ENCODE measurements around the gene TPRG1. TPM values are rescaled to one million over a fixed set of nuclear protein-coding genes. Genes with fewer than 3 reads are reported as not detected.

Gene TPRG1
- polyA plus RNA-seq, 1 donor (not counting 4 experiments of a cell fraction or from before 2014, with no cell fraction given): 1.5 TPM

GRCh38 chr3:189239616-189240015 is 67.8 kb downstream of the TPRG1 start:
- DNase-seq (ENCODE audit: low read depth, low spot score) (no peak), FAIRE-seq (no peak)
- H3K4me1 ChIP-seq (ENCODE audit: control insufficient read depth, extremely low read depth, insufficient read depth, low read length): no peaks in the 10 kb centered on the region
- dilution Hi-C loops (cut with MboI; ENCODE audit: extremely low pct_ligation_motif_present, low sequenced_read_pairs): no loop called here
- no peak for TF ChIP-seq EZH2 (IDR thresholded peaks at IDR 0.05; ENCODE audit: low read length)
- TF ChIP-seq CTCF (optimal IDR thresholded peaks at IDR 0.05 in 1 of 3, IDR thresholded peaks at IDR 0.05 in 1 of 3, conservative IDR thresholded peaks at IDR 0.05 in 1 of 3; ENCODE audit: extremely low read depth in 1 of 3, insufficient read depth in 2 of 3, low read length in 3 of 3): no peak
- no peaks in the 10 kb centered on the region for H3K27me3 ChIP-seq (ENCODE audit: control insufficient read depth, extremely low read depth, insufficient read depth, low read length)
- no peak overlapping the region for H3K9ac ChIP-seq (ENCODE audit: control insufficient read depth, extremely low read depth, insufficient read depth, low read length)
- no peaks in the 10 kb centered on the region for H3K9me1 ChIP-seq (ENCODE audit: control insufficient read depth, extremely low read depth, insufficient read depth, low read length)
- no peak overlapping the region for H3K27ac ChIP-seq (ENCODE audit: control insufficient read depth, insufficient read depth, low read length)
- no peak overlapping the region for H3K4me2 ChIP-seq (ENCODE audit: control insufficient read depth, extremely low read depth, insufficient read depth, low read depth, low read length)
- H3K9me3 ChIP-seq (ENCODE audit: control insufficient read depth, low read depth, low read length): no peaks in the 10 kb centered on the region
- H4K20me1 ChIP-seq (ENCODE audit: control insufficient read depth, extremely low read depth, insufficient read depth, low read length): no peaks in the 10 kb centered on the region
- H2AFZ ChIP-seq (ENCODE audit: control insufficient read depth, low read length): no peak overlapping the region
- H3K79me2 ChIP-seq (ENCODE audit: control insufficient read depth, insufficient read depth, low read length): no peaks in the 10 kb centered on the region
- no peaks in the 10 kb centered on the region for H3K36me3 ChIP-seq (ENCODE audit: control insufficient read depth in 2 of 2, extremely low read depth in 1 of 2, insufficient read depth in 2 of 2, low read length in 2 of 2)
- no peak overlapping the region for H3K4me3 ChIP-seq (ENCODE audit: control insufficient read depth in 2 of 3, extremely low read depth in 1 of 3, insufficient read depth in 2 of 3, low read depth in 1 of 3, low read length in 3 of 3)

- H3K27ac ChIP-seq (ENCODE audit: control insufficient read depth, insufficient read depth, low read length): no peak overlapping the region
- no peak for DNase-seq (ENCODE audit: low read depth, low spot score)
- H2AFZ ChIP-seq (ENCODE audit: control insufficient read depth, low read length): no peak overlapping the region
- no peaks in the 10 kb centered on the region for H3K9me3 ChIP-seq (ENCODE audit: control insufficient read depth, low read depth, low read length)
- H3K27me3 ChIP-seq (ENCODE audit: control insufficient read depth, extremely low read depth, insufficient read depth, low read length): no peaks in the 10 kb centered on the region
- H3K36me3 ChIP-seq (ENCODE audit: control insufficient read depth in 2 of 2, extremely low read depth in 1 of 2, insufficient read depth in 2 of 2, low read length in 2 of 2): no peaks in the 10 kb centered on the region
- no peak overlapping the region for H3K9ac ChIP-seq (ENCODE audit: control insufficient read depth, extremely low read depth, insufficient read depth, low read length)
- no peak for FAIRE-seq
- dilution Hi-C loops (cut with MboI; ENCODE audit: extremely low pct_ligation_motif_present, low sequenced_read_pairs): no loop called here
- no peaks in the 10 kb centered on the region for H3K79me2 ChIP-seq (ENCODE audit: control insufficient read depth, insufficient read depth, low read length)
- no peaks in the 10 kb centered on the region for H4K20me1 ChIP-seq (ENCODE audit: control insufficient read depth, extremely low read depth, insufficient read depth, low read length)
- no peak overlapping the region for H3K4me3 ChIP-seq (ENCODE audit: control insufficient read depth in 2 of 3, extremely low read depth in 1 of 3, insufficient read depth in 2 of 3, low read depth in 1 of 3, low read length in 3 of 3)
- H3K4me2 ChIP-seq (ENCODE audit: control insufficient read depth, extremely low read depth, insufficient read depth, low read depth, low read length): no peak overlapping the region
- no peaks in the 10 kb centered on the region for H3K4me1 ChIP-seq (ENCODE audit: control insufficient read depth, extremely low read depth, insufficient read depth, low read length)
- no peak for TF ChIP-seq EZH2 (IDR thresholded peaks at IDR 0.05; ENCODE audit: low read length)
- TF ChIP-seq CTCF (optimal IDR thresholded peaks at IDR 0.05 in 1 of 3, IDR thresholded peaks at IDR 0.05 in 1 of 3, conservative IDR thresholded peaks at IDR 0.05 in 1 of 3; ENCODE audit: extremely low read depth in 1 of 3, insufficient read depth in 2 of 3, low read length in 3 of 3): no peak
- no peaks in the 10 kb centered on the region for H3K9me1 ChIP-seq (ENCODE audit: control insufficient read depth, extremely low read depth, insufficient read depth, low read length)
Observed at GRCh38 chr3:189249987-189250386, 78.2 kb downstream of the TPRG1 start.
